GM18505 (cell line): ENCODE results near the gene DUSP2.

Experiments
- ATAC-seq: cut with Tn5 transposase; IDR thresholded peaks from one replicate; pipeline ENCODE4 v1.9.1; 2021; ENCODE audit not compliant: unreplicated experiment
- POLR2A ChIP-seq: IDR thresholded peaks from 4 replicates; pipeline ENCODE4 v1.6.1; 2011; ENCODE audit warnings: borderline replicate concordance; ENCODE audit not compliant: insufficient read depth, insufficient read length; ENCODE audit errors: extremely low read depth

DUSP2 gene

DNA sequence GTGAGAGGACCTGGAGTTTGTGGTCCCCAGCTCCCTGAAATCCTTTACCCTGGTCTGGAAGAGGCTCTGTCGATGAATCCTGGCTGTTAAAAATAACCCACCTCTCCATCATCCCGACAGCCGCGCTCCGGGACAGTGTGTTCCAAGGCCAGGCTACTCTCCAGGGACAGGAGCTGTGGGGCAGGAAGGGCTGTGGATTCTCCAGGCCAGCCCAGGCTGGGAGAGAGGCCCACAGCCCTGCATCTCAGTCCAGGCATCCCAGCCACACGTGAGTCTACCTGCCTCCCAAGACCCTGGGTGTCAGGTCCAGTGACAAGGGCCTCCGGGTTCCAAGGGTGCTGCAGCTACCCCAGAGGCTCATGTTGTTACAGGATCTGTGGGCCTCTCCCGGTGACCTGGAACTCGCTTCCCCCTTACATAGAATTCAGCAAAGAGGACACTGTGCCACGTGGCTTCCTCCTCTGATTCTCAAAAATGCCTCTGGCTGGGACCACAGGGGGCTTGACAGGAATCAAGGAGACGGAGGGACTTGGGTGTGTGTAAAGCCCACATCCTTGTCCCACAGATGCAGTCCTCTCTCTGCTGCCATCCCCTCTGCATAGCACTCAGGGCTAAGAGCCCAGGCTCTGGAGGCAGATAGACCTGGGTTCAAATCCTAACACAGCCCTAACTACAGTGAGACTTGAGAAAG is 46.2 kb downstream of the DUSP2 start:
- no peak for ATAC-seq
- TF ChIP-seq POLR2A: no peak

GRCh38 chr2:96097951-96098823 is 47.1 kb downstream of the DUSP2 start:
- no peak for ATAC-seq
- TF ChIP-seq POLR2A: no peak

DNA sequence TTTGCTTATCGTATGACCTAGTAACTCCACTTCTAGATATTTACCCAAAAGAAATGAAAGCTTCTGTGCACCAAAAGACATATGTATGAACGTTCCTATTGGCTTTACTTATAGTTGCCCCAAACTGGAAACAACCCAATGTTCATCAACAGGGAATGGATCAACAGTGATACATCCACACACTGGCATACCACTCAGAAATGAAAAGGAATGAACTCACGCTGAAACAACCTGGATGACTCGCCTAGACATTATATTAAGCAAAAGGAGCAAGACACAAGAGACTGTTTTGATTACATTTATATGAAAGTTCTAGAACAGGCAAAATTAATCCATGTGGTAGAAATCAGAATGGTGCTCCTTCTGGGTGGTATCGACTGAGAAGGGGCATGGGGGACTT is 47.8 kb downstream of the DUSP2 start:
- no peak for ATAC-seq
- no peak for TF ChIP-seq POLR2A

DNA sequence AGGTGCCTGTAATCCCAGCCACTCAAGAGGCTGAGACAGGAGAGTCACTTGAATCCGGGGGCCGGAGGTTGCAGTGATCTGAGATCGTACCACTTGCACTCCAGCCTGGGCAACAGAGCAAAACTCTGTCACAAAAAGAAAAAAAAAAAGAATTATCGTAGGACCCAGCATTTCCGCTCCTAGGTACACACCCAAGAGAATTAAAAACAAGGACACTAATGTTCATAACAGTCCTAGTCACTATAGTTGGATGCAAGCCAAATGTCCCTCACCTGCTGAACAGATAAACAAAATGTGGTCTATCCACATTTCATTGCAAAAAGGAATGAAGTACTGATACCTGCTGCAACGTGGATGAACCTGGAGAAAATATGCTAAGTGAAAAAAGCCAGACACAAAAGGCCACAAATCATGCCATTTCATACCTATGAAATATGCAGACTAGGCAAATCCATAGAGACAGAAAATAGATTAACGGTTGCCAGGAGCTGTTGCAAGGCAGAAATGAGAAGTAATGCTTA is 50.1 kb downstream of the DUSP2 start:
- no peak for ATAC-seq
- TF ChIP-seq POLR2A: no peak

DNA sequence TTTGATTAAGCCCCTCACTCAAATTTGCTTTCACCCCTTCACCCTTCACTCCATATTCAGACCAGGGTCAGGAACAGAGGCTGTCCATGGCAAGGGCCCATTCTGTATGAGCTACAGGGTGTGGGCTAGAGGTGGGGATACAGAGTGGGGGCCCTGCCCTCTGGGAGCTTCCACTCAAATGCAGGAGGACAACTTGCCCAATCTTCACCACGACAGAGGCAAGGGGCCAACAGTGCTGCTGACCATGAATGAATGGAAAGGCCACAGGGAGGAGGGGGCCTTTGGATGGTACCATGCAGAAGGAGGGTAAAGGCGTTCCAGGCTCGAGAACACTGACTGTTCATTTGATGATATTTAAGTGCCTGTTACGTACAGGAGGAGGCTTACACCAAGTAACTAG is 51.7 kb downstream of the DUSP2 start:
- no peak for ATAC-seq
- TF ChIP-seq POLR2A: no peak
